Fibroblast of the aortic adventitia (primary cell): ENCODE measurements around the gene GRIK2. TPM values are rescaled to one million over a fixed set of nuclear protein-coding genes. Genes with fewer than 3 reads are reported as not detected.
"Not testable (repeated sequence)": the region's sequence is repeated elsewhere in the genome, so short reads cannot be mapped to it uniquely, and the experiment has no call there.

Experiments
- DNase-seq: peaks from one replicate; pipeline ENCODE4 v3.0.0-alpha.2; 2010; ENCODE audit warnings: low read depth
- H3K4me3 ChIP-seq: 2 replicates; pipeline ENCODE4 v1.5.1; 2011; ENCODE audit warnings: low read depth, mild to moderate bottlenecking, control low read depth, low read length, moderate library complexity
- CTCF ChIP-seq: IDR thresholded peaks from 2 replicates; pipeline ENCODE4 v1.5.1; 2011; ENCODE audit warnings: mild to moderate bottlenecking, low read length, control low read depth, inconsistent platforms; ENCODE audit not compliant: insufficient read depth
- total RNA-seq: library from RNA; depleted of rRNA; stranded (reverse); fragments of >200 nt; gene quantifications from 2 replicates; pipeline ENCODE4 v1.2.3, GENCODE V29; 2012; ENCODE audit warnings: low replicate concordance

Gene GRIK2
- total RNA-seq, 1 donor = 8.9 TPM

DNA sequence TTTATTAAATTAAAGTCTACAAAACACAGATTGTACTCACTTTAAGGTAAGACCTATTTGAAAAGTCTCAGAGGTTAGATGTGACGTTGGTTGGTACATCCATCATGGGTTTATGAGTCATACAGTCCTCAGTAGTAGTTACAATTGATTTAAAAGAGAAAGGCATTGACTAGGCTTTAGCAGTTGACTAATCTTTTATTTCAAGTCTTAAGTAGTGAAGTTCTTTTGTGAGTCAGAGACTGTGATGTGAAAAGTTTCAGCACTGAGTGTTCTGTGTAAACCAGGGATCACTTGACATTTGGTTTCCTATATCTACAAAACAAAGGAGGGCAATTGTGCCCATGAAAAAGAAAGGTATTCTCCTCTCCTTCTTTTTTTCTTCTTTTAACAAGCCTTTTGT is 221.3 kb downstream of the GRIK2 start:
- DNase-seq = peak; percentile 44
- no peak overlapping the region for H3K4me3 ChIP-seq
- no peak for TF ChIP-seq CTCF

GRCh38 chr6:101626269-101626668 is 232.8 kb downstream of the GRIK2 start:
- H3K4me3 ChIP-seq = no peak overlapping the region
- TF ChIP-seq CTCF = no peak
- no peak for DNase-seq

GRCh38 chr6:101630941-101631340 is 237.4 kb downstream of the GRIK2 start:
- H3K4me3 ChIP-seq = no peak overlapping the region
- DNase-seq = no peak
- TF ChIP-seq CTCF = no peak

DNA sequence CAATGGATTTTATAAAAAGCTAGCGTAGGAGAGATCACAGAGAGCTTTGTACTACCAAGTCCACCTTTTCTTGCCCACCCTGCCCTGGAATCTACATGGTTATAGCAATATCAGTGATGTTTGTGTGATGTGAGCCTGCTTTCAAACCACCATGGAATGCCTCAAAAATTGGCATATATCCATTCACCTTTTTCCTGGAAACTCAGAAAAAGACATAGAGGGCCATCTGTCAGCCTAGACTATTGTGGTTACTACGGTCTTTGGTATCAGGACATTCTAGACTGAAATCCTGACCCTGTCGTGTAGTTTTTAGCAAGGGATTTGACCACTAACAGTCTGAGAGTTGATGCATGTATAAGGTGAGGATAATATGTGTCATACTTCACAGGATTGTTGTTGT is 239.6 kb downstream of the GRIK2 start:
- no peak for TF ChIP-seq CTCF
- DNase-seq = no peak

GRCh38 chr6:101638865-101639264 is 245.4 kb downstream of the GRIK2 start:
- H3K4me3 ChIP-seq, DNase-seq: not testable (repeated sequence)

More for the DNA sequence above, 239.6 kb downstream of the GRIK2 start:
- no peak overlapping the region for H3K4me3 ChIP-seq

DNA sequence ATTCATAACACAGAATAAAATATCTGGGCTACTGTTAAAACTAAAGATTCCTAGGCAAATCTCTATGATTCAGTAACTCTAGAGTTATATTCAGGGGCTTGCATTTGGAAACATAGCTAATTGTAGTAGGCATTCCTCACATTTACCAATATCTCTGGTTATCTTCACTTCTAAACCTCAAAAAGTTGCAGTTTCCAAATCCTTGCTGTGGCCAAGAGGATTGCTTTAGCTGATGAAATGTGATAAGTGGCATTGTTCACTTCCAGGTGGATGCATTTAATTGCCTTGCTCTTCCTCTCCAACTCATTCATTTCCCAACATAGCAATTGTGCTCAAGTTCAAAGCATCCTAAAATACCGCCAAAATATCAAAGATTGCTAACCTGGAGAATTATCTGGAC is 246.6 kb downstream of the GRIK2 start:
- no peak for TF ChIP-seq CTCF
- peak; percentile 58 for DNase-seq
- no peak overlapping the region for H3K4me3 ChIP-seq

GRCh38 chr6:101645770-101646169 is 252.3 kb downstream of the GRIK2 start:
- DNase-seq = no peak

More at GRCh38 chr6:101645770-101646169, 252.3 kb downstream of the GRIK2 start:
- H3K4me3 ChIP-seq = no peak overlapping the region
- TF ChIP-seq CTCF = no peak
